A673 (cell line): ENCODE data around the gene RIMKLB. TPM values are rescaled to one million over a fixed set of nuclear protein-coding genes. Genes with fewer than 3 reads are reported as not detected.

Experiments
- BruUV-seq: library from RNA; stranded (reverse); fragments of 400-500 nt; replicated peaks from 2 replicates; lab custom pipeline; 2021; lab: Mats Ljungman, UMichigan
- CTCF ChIA-PET: fragments of 300-600 bp; sonication (Branson Sonifier 250); formaldehyde crosslinking; loops from one replicate; lab custom pipeline; 2022; ENCODE audit warnings: antibody characterized with exemption; lab: Charles Lee
- POLR2A ChIA-PET: fragments of 300-600 bp; sonication (Branson Sonifier 250); formaldehyde crosslinking; loops from one replicate; lab custom pipeline; 2022; ENCODE audit warnings: antibody characterized with exemption; ENCODE audit not compliant: low non-redundant PET; lab: Charles Lee
- DNase-seq: peaks from one replicate; pipeline ENCODE4 v3.0.0-alpha.2; 2015; ENCODE audit warnings: low spot score
- H3K27ac ChIP-seq: fragments of 200-600 bp; sonication (generic); 2 replicates; pipeline ENCODE4 v1.5.1; 2016; ENCODE audit warnings: mixed run types, low read depth, mild to moderate bottlenecking, mixed read lengths, antibody characterized with exemption, low read length; ENCODE audit not compliant: poor library complexity, severe bottlenecking
- H3K27me3 ChIP-seq: fragments of 200-600 bp; sonication (generic); replicated peaks from 2 replicates; pipeline ENCODE4 v1.6.1; 2017; ENCODE audit warnings: mixed run types, low read depth, mild to moderate bottlenecking, mixed read lengths, antibody characterized with exemption, low read length; ENCODE audit not compliant: insufficient read depth, poor library complexity
- H3K36me3 ChIP-seq: fragments of 200-600 bp; sonication (generic); 2 replicates; pipeline ENCODE4 v1.6.1; 2016; ENCODE audit warnings: mixed run types, mild to moderate bottlenecking, mixed read lengths, antibody characterized with exemption, low read length; ENCODE audit not compliant: insufficient read depth, poor library complexity, severe bottlenecking
- H3K4me1 ChIP-seq: fragments of 200-600 bp; sonication (generic); 2 replicates; pipeline ENCODE4 v1.6.1; 2017; ENCODE audit warnings: mixed run types, mild to moderate bottlenecking, mixed read lengths, antibody characterized with exemption, low read length; ENCODE audit not compliant: insufficient read depth, poor library complexity, severe bottlenecking
- H3K4me3 ChIP-seq: fragments of 200-600 bp; sonication (generic); 2 replicates; pipeline ENCODE4 v1.5.1; 2016; ENCODE audit warnings: low read depth, mixed run types, mild to moderate bottlenecking, mixed read lengths, low read length; ENCODE audit not compliant: poor library complexity, severe bottlenecking
- H3K9me3 ChIP-seq: fragments of 200-600 bp; sonication (generic); 2 replicates; pipeline ENCODE4 v1.6.1; 2016; ENCODE audit warnings: mixed run types, low read depth, mild to moderate bottlenecking, mixed read lengths, antibody characterized with exemption, low read length; ENCODE audit not compliant: poor library complexity, severe bottlenecking
- EZH2 ChIP-seq: fragments of 200-600 bp; sonication (generic); IDR thresholded peaks from 2 replicates; pipeline ENCODE4 v1.6.1; 2017; ENCODE audit warnings: borderline replicate concordance, low read depth, mild to moderate bottlenecking, mixed read lengths, antibody characterized with exemption, low read length; ENCODE audit not compliant: poor library complexity, severe bottlenecking
- intact Hi-C: fragments of 100-400 bp; cut with micrococcal nuclease; formaldehyde crosslinking; loops from one replicate; pipeline ENCODE4 v1.10.0; 2022; ENCODE audit not compliant: unreplicated experiment
- total RNA-seq: library from RNA; stranded (reverse); gene quantifications from 2 replicates; pipeline ENCODE4 v1.2.3, GENCODE V29; 2021
- TF ChIP-seq, protein P1 (sequence below): fragments of 300-800, 200-600 bp; sonication (generic); conservative IDR thresholded peaks from 2 replicates; pipeline ENCODE4 v1.5.1; 2017; ENCODE audit warnings: low read depth, mild to moderate bottlenecking, antibody characterized with exemption, low read length, moderate library complexity, mixed read lengths

Gene RIMKLB
- total RNA-seq, 1 experiment from 2014 or later = 21.9 TPM

DNA sequence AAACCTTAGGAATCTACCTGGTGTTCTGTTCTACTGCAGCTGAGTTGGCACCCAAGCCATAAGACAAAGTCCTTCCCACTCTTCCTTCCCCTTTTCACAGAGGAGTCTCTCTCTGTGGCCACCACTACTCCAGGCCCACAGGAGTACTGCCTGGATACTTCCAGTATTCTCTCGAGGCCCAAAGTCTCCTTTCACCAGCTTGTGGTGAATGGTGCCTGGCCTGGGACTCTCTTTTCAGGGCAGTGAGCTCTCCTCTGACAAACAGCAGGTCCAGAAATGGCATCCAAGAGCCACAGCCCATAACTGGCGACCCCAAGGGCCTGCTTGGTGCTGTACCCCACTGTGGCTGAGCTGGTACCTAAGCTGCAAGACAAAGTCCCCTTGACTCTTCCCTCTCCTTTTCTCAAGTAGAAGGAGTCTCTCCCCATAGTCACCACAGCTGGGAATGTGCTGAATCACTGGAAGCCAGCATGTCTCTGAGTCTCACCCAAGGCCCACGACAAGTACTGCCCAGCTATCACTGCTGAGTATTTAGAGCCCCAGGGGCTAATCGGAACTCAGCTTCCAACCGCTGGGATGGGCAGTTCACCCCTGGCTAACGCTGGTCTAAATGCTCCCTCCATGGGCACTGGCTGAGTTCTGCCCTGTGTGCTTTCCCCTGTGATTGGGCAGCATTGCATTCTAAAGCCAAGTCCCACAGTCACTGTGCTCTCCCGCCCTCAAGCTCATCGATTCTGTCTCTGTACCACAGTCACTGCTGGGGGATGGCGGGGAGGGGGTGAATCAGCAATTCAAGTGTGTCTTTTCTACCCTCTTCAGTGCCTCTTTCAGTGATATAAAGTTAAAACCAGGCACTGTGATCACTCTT, 130.7 kb downstream of the RIMKLB start:
- TF ChIP-seq, protein P1, sequence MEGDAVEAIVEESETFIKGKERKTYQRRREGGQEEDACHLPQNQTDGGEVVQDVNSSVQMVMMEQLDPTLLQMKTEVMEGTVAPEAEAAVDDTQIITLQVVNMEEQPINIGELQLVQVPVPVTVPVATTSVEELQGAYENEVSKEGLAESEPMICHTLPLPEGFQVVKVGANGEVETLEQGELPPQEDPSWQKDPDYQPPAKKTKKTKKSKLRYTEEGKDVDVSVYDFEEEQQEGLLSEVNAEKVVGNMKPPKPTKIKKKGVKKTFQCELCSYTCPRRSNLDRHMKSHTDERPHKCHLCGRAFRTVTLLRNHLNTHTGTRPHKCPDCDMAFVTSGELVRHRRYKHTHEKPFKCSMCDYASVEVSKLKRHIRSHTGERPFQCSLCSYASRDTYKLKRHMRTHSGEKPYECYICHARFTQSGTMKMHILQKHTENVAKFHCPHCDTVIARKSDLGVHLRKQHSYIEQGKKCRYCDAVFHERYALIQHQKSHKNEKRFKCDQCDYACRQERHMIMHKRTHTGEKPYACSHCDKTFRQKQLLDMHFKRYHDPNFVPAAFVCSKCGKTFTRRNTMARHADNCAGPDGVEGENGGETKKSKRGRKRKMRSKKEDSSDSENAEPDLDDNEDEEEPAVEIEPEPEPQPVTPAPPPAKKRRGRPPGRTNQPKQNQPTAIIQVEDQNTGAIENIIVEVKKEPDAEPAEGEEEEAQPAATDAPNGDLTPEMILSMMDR = no peak
- TF ChIP-seq EZH2 = no peak
- Histone ChIP-seq H3K4me1 (no peaks in the 10 kb centered on the region), H3K9me3 (no peaks in the 10 kb centered on the region), H3K27ac (no peak overlapping the region), H3K36me3 (no peaks in the 10 kb centered on the region), H3K27me3 (no peaks in the 10 kb centered on the region), H3K4me3 (no peak overlapping the region)
- DNase-seq = no peak
- intact Hi-C loops = no loop called here
- ChIA-PET CTCF (no interaction called here), POLR2A (no interaction called here)
- no TSS peak for BruUV-seq

GRCh38 chr12:8829125-8829518, 131.3 kb downstream of the RIMKLB start:
- DNase-seq = no peak
- H3K36me3 ChIP-seq = no peaks in the 10 kb centered on the region
- POLR2A ChIA-PET = no interaction called here
- TF ChIP-seq, protein P1 = no peak
- no peak for TF ChIP-seq EZH2
- no TSS peak for BruUV-seq
- H3K4me1 ChIP-seq = no peaks in the 10 kb centered on the region
- CTCF ChIA-PET = no interaction called here
- no peaks in the 10 kb centered on the region for H3K27me3 ChIP-seq
- H3K9me3 ChIP-seq = no peaks in the 10 kb centered on the region
- H3K27ac ChIP-seq = no peak overlapping the region
- H3K4me3 ChIP-seq = no peak overlapping the region
- intact Hi-C loops = no loop called here

GRCh38 chr12:8829621-8830020, 131.8 kb downstream of the RIMKLB start:
- CTCF ChIA-PET = no interaction called here
- no peak for TF ChIP-seq EZH2
- TF ChIP-seq, protein P1 = no peak
- intact Hi-C loops = no loop called here
- H3K36me3 ChIP-seq = no peaks in the 10 kb centered on the region
- no TSS peak for BruUV-seq
- H3K27ac ChIP-seq = no peak overlapping the region
- H3K4me1 ChIP-seq = no peaks in the 10 kb centered on the region
- no peak for DNase-seq
- POLR2A ChIA-PET = no interaction called here
- no peaks in the 10 kb centered on the region for H3K9me3 ChIP-seq
- H3K4me3 ChIP-seq = no peak overlapping the region
- H3K27me3 ChIP-seq = no peaks in the 10 kb centered on the region
